ENCODE measurements around the gene ATP6V0C. TPM values are rescaled to one million over a fixed set of nuclear protein-coding genes. Genes with fewer than 3 reads are reported as not detected.

Gene ATP6V0C
- total RNA-seq, 1 experiment from 2014 or later = 176 TPM

GRCh38 chr16:2469399-2470233 lies 44.1 kb upstream of the ATP6V0C start:
- no peaks in the 10 kb centered on the region for H3K4me1 ChIP-seq (ENCODE audit: insufficient read depth, low read length)

More at GRCh38 chr16:2469399-2470233, 44.1 kb upstream of the ATP6V0C start:
- no peak for TF ChIP-seq CTCF (conservative IDR thresholded peaks at IDR 0.05)
- Histone ChIP-seq H2AFZ (ENCODE audit: low read length) (no peak overlapping the region), H3T11ph (ENCODE audit: low read length) (no peak overlapping the region), H4K91ac (ENCODE audit: insufficient read length, low read depth, low read length) (no peak overlapping the region), H2BK12ac (ENCODE audit: insufficient read length, low read depth, low read length) (no peak overlapping the region), H2AK5ac (ENCODE audit: insufficient read length, low read length) (no peak overlapping the region), H3K18ac (ENCODE audit: insufficient read length, low read depth, low read length) (no peak overlapping the region), H3K79me2 (ENCODE audit: insufficient read depth, low read length) (no peaks in the 10 kb centered on the region), H3K56ac (ENCODE audit: insufficient read length, low read depth, low read length) (no peak overlapping the region), H2BK120ac (ENCODE audit: low read depth, low read length, poor library complexity, severe bottlenecking) (no peak overlapping the region), H3K79me1 (ENCODE audit: insufficient read depth, low read depth, low read length, poor library complexity, severe bottlenecking) (no peaks in the 10 kb centered on the region), H3K14ac (ENCODE audit: insufficient read depth, low read length) (no peak overlapping the region), H3K9me3 (ENCODE audit: control insufficient read depth, low read depth, low read length) (no peaks in the 10 kb centered on the region), H3K4me2 (ENCODE audit: insufficient read depth, insufficient read length, low read length) (no peak overlapping the region), H3K9ac (ENCODE audit: extremely low read depth, insufficient read length, low read length) (no peak overlapping the region), H3K27me3 (ENCODE audit: insufficient read depth, low read length) (peaks cover 18% of the 10 kb centered on the region; the same call in 1 of the 2 replicates), H4K5ac (ENCODE audit: insufficient read length, low read depth, low read length) (no peak overlapping the region), H3K23ac (ENCODE audit: insufficient read length, low read depth, low read length) (no peak overlapping the region), H3K23me2 (ENCODE audit: insufficient read length, low read depth, low read length, poor library complexity, severe bottlenecking) (peaks cover 15% of the 10 kb centered on the region), H2BK15ac (ENCODE audit: low read depth, low read length) (no peak overlapping the region), H4K20me1 (ENCODE audit: control insufficient read depth, insufficient read depth, insufficient read length) (no peaks in the 10 kb centered on the region), H4K8ac (replicated peaks; ENCODE audit: insufficient read length, low read depth, low read length) (no peak overlapping the region), H3K4ac (ENCODE audit: low read depth, low read length) (no peak overlapping the region), H2BK20ac (ENCODE audit: low read depth, low read length, poor library complexity, severe bottlenecking) (no peak overlapping the region), H3K27ac (ENCODE audit: insufficient read length, low read depth, low read length) (no peak overlapping the region), H2BK5ac (ENCODE audit: insufficient read length, low read length) (no peak overlapping the region)
- no CpG with 5 or more reads among the region's 16 CpGs for WGBS (ENCODE audit: extremely low coverage, insufficient read length, low lambda C conversion rate)
- no peak for DNase-seq
- Mint-ChIP-seq H3K36me3 (ENCODE audit: insufficient read depth in 1 of 3, low read depth in 3 of 3) (no peaks in the 10 kb centered on the region), H3K27me3 (ENCODE audit: low read depth) (peaks cover 35% of the 10 kb centered on the region), H3K27ac (no peak overlapping the region; a peak in 1 of 7 replicates), H3K9me3 (no peaks in the 10 kb centered on the region), H3K4me1 (peaks cover 21 to 25% of the 10 kb centered on the region in 2 experiments), H3K4me3 (peak overlapping the region; percentile 28 to 34; a peak in 2 of 5 replicates)
